Naive thymus-derived CD8-positive, alpha-beta T cell (primary cell): Measurements from ENCODE around the gene THOC6. TPM values are rescaled to one million over a fixed set of nuclear protein-coding genes. Genes with fewer than 3 reads are reported as not detected.
A peak's percentile ranks its signal among the peaks of the same experiment; 100 is the strongest.

ENCODE experiments used
- ATAC-seq, 2 donors: fragments of 150-1000 bp; cut with Tn5 transposase in 1 of 2; sonication (Bioruptor Pico), chemical (Tn5 transposase) in 1 of 2; 1 replicate in 1 of 2; 2 replicates in 1 of 2; pipeline ENCODE4 v1.10.0; 2021; ENCODE audit warnings: mild to moderate bottlenecking in 2 of 2, moderate library complexity in 2 of 2
- POLR2A ChIA-PET: fragments of 350-600 bp; sonication (Branson Sonifier 250); formaldehyde crosslinking; loops from one replicate; lab custom pipeline; 2021; ENCODE audit warnings: antibody characterized with exemption; lab: Charles Lee
- DNase-seq, 10 donors: peaks; one replicate each; pipeline versions ENCODE4 v3.0.0 to v3.0.0-alpha.2; 2020 to 2022
- H3K27ac Mint-ChIP-seq, 10 donors: one replicate each; pipeline ENCODE4 v1.8.0; 2020 to 2022; ENCODE audit warnings: mild to moderate bottlenecking in 10 of 10, mixed read lengths in 10 of 10, moderate library complexity in 4 of 10, inconsistent platforms in 1 of 10
- H3K27me3 Mint-ChIP-seq, 5 donors: one replicate each; pipeline ENCODE4 v1.8.0; 2021 to 2022; ENCODE audit warnings: mixed read lengths in 5 of 5
- H3K36me3 Mint-ChIP-seq, 3 donors: one replicate each; pipeline ENCODE4 v1.8.0; 2020 to 2022; ENCODE audit warnings: mixed read lengths in 3 of 3, mild to moderate bottlenecking in 2 of 3, inconsistent platforms in 1 of 3
- H3K4me1 Mint-ChIP-seq, 4 donors: one replicate each; pipeline ENCODE4 v1.8.0; 2021 to 2022; ENCODE audit warnings: mixed read lengths in 4 of 4
- H3K4me3 Mint-ChIP-seq, 10 donors: one replicate each; pipeline ENCODE4 v1.8.0; 2020 to 2022; ENCODE audit warnings: mild to moderate bottlenecking in 10 of 10, mixed read lengths in 10 of 10, moderate library complexity in 6 of 10, inconsistent platforms in 1 of 10
- H3K9me3 Mint-ChIP-seq, 9 donors: one replicate each; pipeline ENCODE4 v1.8.0; 2020 to 2022; ENCODE audit warnings: mixed read lengths in 9 of 9, mild to moderate bottlenecking in 3 of 9, inconsistent platforms in 1 of 9, moderate library complexity in 1 of 9
- polyA plus RNA-seq, 3 donors: library from polyadenylated mRNA; unstranded; fragments of 300-500 nt; fragmentation: Illumina TruSeq; gene quantifications; one replicate each; pipeline ENCODE4 v1.2.3, GENCODE V29; 2021
- total RNA-seq, 8 experiments: library from RNA in 2 of 8; stranded (reverse) in 2 of 8; gene quantifications; one replicate each; pipeline ENCODE4 v1.2.3 and lab custom pipeline; 2021 to 2026

The THOC6 gene
- total and polyA plus RNA-seq, 5 experiments from 2014 or later = 24.2 to 59.0 (median 45.2) TPM

- no peak for ATAC-seq
- POLR2A ChIA-PET = interaction anchor here (1.1 kb wide), 1 partner anchor 20 kb away, joined by 3 read pairs; the partner anchor contains the start of gene PKMYT1
- Mint-ChIP-seq H3K36me3 (no peaks in the 10 kb centered on the region), H3K4me1 (peaks cover 1 to 5% (median 4%) of the 10 kb centered on the region in 4 donors), H3K27ac (peak overlapping the region in 1 of 10 donors; percentile 61), H3K9me3 (no peaks in the 10 kb centered on the region), H3K27me3 (peaks cover 0 to 17% (median 0%) of the 10 kb centered on the region in 5 donors), H3K4me3 (no peak overlapping the region)
- DNase-seq = no peak
Observed at GRCh38 chr16:2999929-3000328, 23.9 kb upstream of the THOC6 start.

- no peaks in the 10 kb centered on the region for H3K36me3 Mint-ChIP-seq
- H3K27me3 Mint-ChIP-seq = peaks cover 0 to 17% (median 0%) of the 10 kb centered on the region in 5 donors
- no peak overlapping the region for H3K4me3 Mint-ChIP-seq
- no peak overlapping the region for H3K27ac Mint-ChIP-seq
- POLR2A ChIA-PET = interaction anchor here (0.6 to 1.1 kb wide), 2 partner anchors 10 to 20 kb away, joined by 3 to 4 read pairs; partner anchors contain the start of gene PKMYT1
- DNase-seq (no peak), ATAC-seq (no peak)
- peaks cover 1 to 7% (median 5%) of the 10 kb centered on the region in 4 donors for H3K4me1 Mint-ChIP-seq
- no peaks in the 10 kb centered on the region for H3K9me3 Mint-ChIP-seq
Observed at GRCh38 chr16:3000540-3000939, 23.3 kb upstream of the THOC6 start.

- no peak for DNase-seq
- no peak overlapping the region for H3K4me3 Mint-ChIP-seq
- H3K27me3 Mint-ChIP-seq = peaks cover 0 to 17% (median 1%) of the 10 kb centered on the region in 5 donors
- ATAC-seq = no peak
- POLR2A ChIA-PET = interaction anchor here (1.3 kb wide), 1 partner anchor 128 kb away, joined by 3 read pairs; no protein-coding TSS in a partner anchor
- peaks cover 1 to 9% (median 5%) of the 10 kb centered on the region in 4 donors for H3K4me1 Mint-ChIP-seq
- H3K36me3 Mint-ChIP-seq = no peaks in the 10 kb centered on the region
- H3K27ac Mint-ChIP-seq = no peak overlapping the region
- no peaks in the 10 kb centered on the region for H3K9me3 Mint-ChIP-seq
Observed at GRCh38 chr16:3001316-3001715, 22.5 kb upstream of the THOC6 start.

- Mint-ChIP-seq H3K27me3 (peaks cover 0 to 17% (median 1%) of the 10 kb centered on the region in 5 donors), H3K9me3 (no peaks in the 10 kb centered on the region), H3K36me3 (no peaks in the 10 kb centered on the region), H3K4me1 (peaks cover 16 to 31% (median 28%) of the 10 kb centered on the region in 4 donors), H3K4me3 (peak overlapping the region; percentile 68 to 88 (median 80)), H3K27ac (peak overlapping the region in 2 of 10 donors; percentile 34 to 88)
- POLR2A ChIA-PET = interaction anchor here (0.8 to 10.1 kb wide), 5 partner anchors 10 to 279 kb away, joined by 3 to 170 read pairs (median 4); partner anchors contain the start of genes CLDN6, HCFC1R1, PKMYT1 and THOC6
- DNase-seq (peak; percentile 85 to 98 (median 96)), ATAC-seq (peak; percentile 98 to 99)
Observed at GRCh38 chr16:3003582-3004270, 20.1 kb upstream of the THOC6 start.

- POLR2A ChIA-PET = interaction anchor here (0.8 to 10.1 kb wide), 5 partner anchors 10 to 279 kb away, joined by 3 to 170 read pairs (median 4); partner anchors contain the start of genes CLDN6, HCFC1R1, PKMYT1 and THOC6
- peak in 1 of 2 donors; percentile 14 for ATAC-seq
Observed at GRCh38 chr16:3004319-3004718, 19.5 kb upstream of the THOC6 start.

GRCh38 chr16:3004781-3005284 lies 19.0 kb upstream of the THOC6 start:
- Mint-ChIP-seq H3K27ac (peak overlapping the region in 1 of 10 donors; percentile 62), H3K4me3 (peak overlapping the region; percentile 55 to 79 (median 68)), H3K4me1 (peaks cover 17 to 35% (median 30%) of the 10 kb centered on the region in 4 donors), H3K9me3 (no peaks in the 10 kb centered on the region), H3K27me3 (peaks cover 0 to 13% (median 1%) of the 10 kb centered on the region in 5 donors), H3K36me3 (no peaks in the 10 kb centered on the region)
- no peak for ATAC-seq
- no peak for DNase-seq
- POLR2A ChIA-PET = interaction anchor here (0.6 to 10.1 kb wide), 3 partner anchors 20 to 767 kb away, joined by 3 to 170 read pairs (median 8); partner anchors contain the start of genes CLDN6, HCFC1R1, SLX4 and THOC6

More at GRCh38 chr16:3004319-3004718, 19.5 kb upstream of the THOC6 start:
- Mint-ChIP-seq H3K27ac (no peak overlapping the region), H3K9me3 (no peaks in the 10 kb centered on the region), H3K4me3 (peak overlapping the region in 1 of 10 donors; percentile 74), H3K27me3 (peaks cover 0 to 17% (median 1%) of the 10 kb centered on the region in 5 donors), H3K36me3 (no peaks in the 10 kb centered on the region), H3K4me1 (peaks cover 17 to 35% (median 30%) of the 10 kb centered on the region in 4 donors)
- DNase-seq = no peak

- POLR2A ChIA-PET = interaction anchor here (1.1 to 10.1 kb wide), 2 partner anchors 18 to 26 kb away, joined by 3 to 170 read pairs; partner anchors contain the start of genes CLDN6, HCFC1R1, THOC6 and TNFRSF12A
- Mint-ChIP-seq H3K9me3 (no peaks in the 10 kb centered on the region), H3K4me1 (peaks cover 16 to 35% (median 31%) of the 10 kb centered on the region in 4 donors), H3K36me3 (no peaks in the 10 kb centered on the region), H3K27ac (peak overlapping the region in 1 of 10 donors; percentile 79), H3K4me3 (peak overlapping the region; percentile 50 to 88 (median 76)), H3K27me3 (peaks cover 0 to 13% (median 1%) of the 10 kb centered on the region in 5 donors)
- DNase-seq = no peak
- no peak for ATAC-seq
Observed at GRCh38 chr16:3007059-3007956, 16.5 kb upstream of the THOC6 start.

- peak in 2 of 10 donors; percentile 24 to 30 for DNase-seq
- H3K4me1 Mint-ChIP-seq = peaks cover 16 to 38% (median 31%) of the 10 kb centered on the region in 4 donors
- POLR2A ChIA-PET = interaction anchor here (1.1 to 10.1 kb wide), 2 partner anchors 17 to 27 kb away, joined by 3 to 170 read pairs; partner anchors contain the start of genes CLDN6, HCFC1R1, THOC6 and TNFRSF12A
- ATAC-seq = no peak
- peak overlapping the region in 2 of 10 donors; percentile 62 to 79 for H3K27ac Mint-ChIP-seq
- H3K4me3 Mint-ChIP-seq = peak overlapping the region; percentile 61 to 88 (median 76)
- peaks cover 0 to 17% (median 1%) of the 10 kb centered on the region in 5 donors for H3K27me3 Mint-ChIP-seq
- no peaks in the 10 kb centered on the region for H3K36me3 Mint-ChIP-seq
- H3K9me3 Mint-ChIP-seq = no peaks in the 10 kb centered on the region
Observed at GRCh38 chr16:3007957-3008689, 15.7 kb upstream of the THOC6 start.

GRCh38 chr16:3008690-3009037 lies 15.2 kb upstream of the THOC6 start:
- H3K36me3 Mint-ChIP-seq = no peaks in the 10 kb centered on the region
- no peak overlapping the region for H3K27ac Mint-ChIP-seq
- H3K4me3 Mint-ChIP-seq = peak overlapping the region in 4 of 10 donors; percentile 30 to 85 (median 76)
- peaks cover 0 to 17% (median 1%) of the 10 kb centered on the region in 5 donors for H3K27me3 Mint-ChIP-seq
- ATAC-seq (no peak), DNase-seq (no peak)
- POLR2A ChIA-PET = interaction anchor here (1.1 to 10.1 kb wide), 2 partner anchors 17 to 28 kb away, joined by 3 to 170 read pairs; partner anchors contain the start of genes CLDN6, HCFC1R1, THOC6 and TNFRSF12A
- H3K9me3 Mint-ChIP-seq = no peaks in the 10 kb centered on the region
- H3K4me1 Mint-ChIP-seq = peaks cover 16 to 38% (median 31%) of the 10 kb centered on the region in 4 donors

- DNase-seq (no peak), ATAC-seq (no peak)
- peaks cover 0 to 16% (median 1%) of the 10 kb centered on the region in 5 donors for H3K27me3 Mint-ChIP-seq
- H3K27ac Mint-ChIP-seq = no peak overlapping the region
- H3K4me3 Mint-ChIP-seq = peak overlapping the region in 1 of 10 donors; percentile 24
- peaks cover 16 to 35% (median 29%) of the 10 kb centered on the region in 4 donors for H3K4me1 Mint-ChIP-seq
- POLR2A ChIA-PET = interaction anchor here (10.1 kb wide), 1 partner anchor 15 kb away, joined by 170 read pairs; the partner anchor contains the start of genes CLDN6, HCFC1R1, THOC6 and TNFRSF12A
- H3K36me3 Mint-ChIP-seq = no peaks in the 10 kb centered on the region
- H3K9me3 Mint-ChIP-seq = no peaks in the 10 kb centered on the region
Observed at GRCh38 chr16:3009568-3010390, 14.1 kb upstream of the THOC6 start.
